Measurements from ENCODE around the gene CD209.

DNA sequence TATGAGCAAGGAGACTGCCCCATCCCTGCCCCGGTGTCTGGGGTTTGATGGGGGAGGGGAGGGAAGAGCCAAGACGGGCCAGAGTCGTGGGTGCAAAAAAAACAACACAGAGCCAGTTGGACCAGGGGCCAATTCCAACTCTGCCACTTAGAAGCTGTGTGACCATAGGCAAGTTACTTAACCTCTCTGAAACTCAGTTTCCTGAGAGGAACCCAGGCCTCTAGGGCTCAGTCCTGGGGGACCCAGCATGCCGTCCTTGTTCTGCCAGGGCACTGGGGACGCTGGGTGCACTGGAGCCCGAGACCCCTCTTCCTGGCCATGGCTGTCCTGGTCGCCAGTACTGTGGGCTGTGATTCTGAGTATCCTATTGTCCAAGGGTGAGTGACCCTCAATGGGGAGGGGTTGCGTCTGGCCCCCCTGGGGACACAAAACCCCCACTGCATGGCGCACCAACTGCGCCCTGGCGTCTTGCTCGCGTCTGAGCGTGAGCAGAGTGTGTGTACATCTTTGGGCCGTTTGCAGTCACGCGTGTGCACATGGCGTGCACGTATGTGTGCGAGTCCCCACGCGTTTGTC lies 40.4 kb upstream of the CD209 start:
- TF ChIP-seq CTCF (IDR thresholded peaks at IDR 0.05 in 2 of 3, conservative IDR thresholded peaks at IDR 0.05 in 1 of 3; ENCODE audit: borderline replicate concordance in 1 of 3, insufficient read depth in 1 of 3, low read depth in 2 of 3, low read length in 2 of 3) (no peak), ELF1 (IDR thresholded peaks at IDR 0.05; ENCODE audit: borderline replicate concordance, low read depth) (no peak), POLR2AphosphoS5 (IDR thresholded peaks at IDR 0.05; ENCODE audit: low read depth, low read length) (no peak), POLR2A (IDR thresholded peaks at IDR 0.05; ENCODE audit: borderline replicate concordance, extremely low read depth, insufficient read depth, insufficient read length) (no peak)
- TF ChIP-seq, protein P1, sequence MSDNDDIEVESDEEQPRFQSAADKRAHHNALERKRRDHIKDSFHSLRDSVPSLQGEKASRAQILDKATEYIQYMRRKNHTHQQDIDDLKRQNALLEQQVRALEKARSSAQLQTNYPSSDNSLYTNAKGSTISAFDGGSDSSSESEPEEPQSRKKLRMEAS (IDR thresholded peaks at IDR 0.05): no peak

Data from HCT116 (cell line).